LNCaP clone FGC (cell line): ENCODE results near the gene C9.
"Not testable (repeated sequence)": the region's sequence is repeated elsewhere in the genome, so short reads cannot be mapped to it uniquely, and the experiment has no call there.

Source experiments
- DNase-seq: peaks from one replicate; pipeline ENCODE4 v3.0.0-alpha.2; 2011; ENCODE audit warnings: low read depth
- H3K4me3 ChIP-seq: 2 replicates; pipeline ENCODE4 v1.5.1; 2011; ENCODE audit warnings: mild to moderate bottlenecking, low read depth, low read length, control low read depth
- CTCF ChIP-seq: IDR thresholded peaks from 2 replicates; pipeline ENCODE4 v1.5.1; 2012; ENCODE audit warnings: mild to moderate bottlenecking; ENCODE audit not compliant: control insufficient read depth, insufficient read depth; ENCODE audit errors: extremely low read depth

The C9 gene

GRCh38 chr5:39238366-39239105 is 125.8 kb downstream of the C9 start:
- no peak for DNase-seq
- H3K4me3 ChIP-seq, result no peak overlapping the region
- no peak for TF ChIP-seq CTCF

GRCh38 chr5:39236718-39237117 is 127.6 kb downstream of the C9 start:
- TF ChIP-seq CTCF, result no peak
- H3K4me3 ChIP-seq, result no peak overlapping the region
- no peak for DNase-seq

- no peak for DNase-seq
- no peak for TF ChIP-seq CTCF
- no peak overlapping the region for H3K4me3 ChIP-seq
Observed at GRCh38 chr5:39235648-39236047, 128.6 kb downstream of the C9 start.

- not testable (repeated sequence) for DNase-seq, H3K4me3 ChIP-seq
Observed at GRCh38 chr5:39234494-39234893, 129.8 kb downstream of the C9 start.
